ENCODE measurements around the gene BORCS8. TPM values are rescaled to one million over a fixed set of nuclear protein-coding genes. Genes with fewer than 3 reads are reported as not detected.

The BORCS8 gene
- total and polyA plus RNA-seq, 2 of the 13 experiments (the other 11 are each of a cell fraction or from before 2014, with no cell fraction given) = 9.6 to 13.3 TPM

DNA sequence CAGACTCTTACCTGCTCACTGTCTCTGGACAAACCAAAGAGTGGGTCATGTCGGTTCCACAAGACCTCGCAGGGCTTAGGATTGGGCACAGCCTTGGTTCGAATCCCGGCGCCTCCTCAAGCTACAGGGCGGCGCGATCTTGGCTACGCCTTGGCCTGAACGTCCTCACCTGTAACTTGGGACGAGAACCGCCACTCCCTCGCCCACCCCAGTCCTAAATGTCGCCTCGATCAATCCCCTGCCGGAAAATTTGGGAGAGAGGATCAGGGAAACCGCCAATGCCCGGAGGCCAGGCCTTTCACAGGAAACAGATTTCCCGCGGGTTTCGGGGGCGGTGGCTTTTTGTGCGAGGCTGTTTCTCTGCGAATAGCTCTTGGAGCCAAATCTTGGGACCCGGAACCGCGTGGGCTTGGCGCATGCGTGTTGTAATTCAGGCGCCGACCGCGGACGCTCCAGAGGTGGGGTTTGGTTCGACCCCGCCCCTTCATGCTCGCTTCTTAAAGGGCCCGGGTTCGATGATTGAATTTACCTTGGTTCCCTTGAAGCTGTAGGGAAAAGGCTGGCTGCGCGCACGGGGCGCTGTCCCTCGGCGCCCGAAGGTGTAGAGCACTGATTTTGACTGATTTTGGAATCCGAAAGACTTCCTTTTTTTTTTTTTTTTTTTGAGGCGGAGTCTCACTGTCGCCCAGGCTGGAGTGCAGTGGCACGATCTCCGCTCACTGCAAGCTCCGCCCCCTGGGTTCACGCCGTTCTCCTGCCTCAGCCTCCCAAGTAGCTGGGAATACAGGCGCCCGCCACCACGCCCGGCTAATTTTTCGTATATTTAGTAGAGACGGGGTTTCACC lies 11.3 kb upstream of the BORCS8 start, which contains the start of gene NR2C2AP (continued):
- TF ChIP-seq KDM5B (CRISPR knock-in tag; IDR thresholded peaks at IDR 0.05; ENCODE audit: borderline replicate concordance) = peak; percentile 44; the same call in 1 of the 2 replicates
- no peak for TF ChIP-seq ZNF724P (CRISPR knock-in tag; IDR thresholded peaks at IDR 0.05; ENCODE audit: borderline replicate concordance)
- TF ChIP-seq CREB1 (IDR thresholded peaks at IDR 0.05) = no peak
- TF ChIP-seq CREB1 (CRISPR knock-in tag; IDR thresholded peaks at IDR 0.05) = peak; percentile 19; the same call in 1 of the 2 replicates
- TF ChIP-seq NCOA1 (CRISPR knock-in tag; IDR thresholded peaks at IDR 0.05) = no peak
- no peak for TF ChIP-seq ZNF761 (CRISPR knock-in tag; conservative IDR thresholded peaks at IDR 0.05)
- no peak for TF ChIP-seq ZNF567 (CRISPR knock-in tag; IDR thresholded peaks at IDR 0.05; ENCODE audit: borderline replicate concordance)
- 0 out of 2 replicates have a peak, but pooled peaks have one; percentile 24 for TF ChIP-seq ZSCAN21 (CRISPR knock-in tag; IDR thresholded peaks at IDR 0.05; ENCODE audit: borderline replicate concordance)
- no peak for TF ChIP-seq ZNF225 (CRISPR knock-in tag; IDR thresholded peaks at IDR 0.05)
- no peak for TF ChIP-seq ZNF816 (CRISPR knock-in tag; IDR thresholded peaks at IDR 0.05; ENCODE audit: borderline replicate concordance)
- 0 out of 2 replicates have a peak, but pooled peaks have one; percentile 49 for TF ChIP-seq ZFP36L1 (CRISPR knock-in tag; IDR thresholded peaks at IDR 0.05)
- no peak for TF ChIP-seq ZNF326 (CRISPR knock-in tag; IDR thresholded peaks at IDR 0.05; ENCODE audit: borderline replicate concordance)
- no peak for TF ChIP-seq RBM22 (optimal IDR thresholded peaks at IDR 0.05; ENCODE audit: low read length)
- TF ChIP-seq, protein P1, sequence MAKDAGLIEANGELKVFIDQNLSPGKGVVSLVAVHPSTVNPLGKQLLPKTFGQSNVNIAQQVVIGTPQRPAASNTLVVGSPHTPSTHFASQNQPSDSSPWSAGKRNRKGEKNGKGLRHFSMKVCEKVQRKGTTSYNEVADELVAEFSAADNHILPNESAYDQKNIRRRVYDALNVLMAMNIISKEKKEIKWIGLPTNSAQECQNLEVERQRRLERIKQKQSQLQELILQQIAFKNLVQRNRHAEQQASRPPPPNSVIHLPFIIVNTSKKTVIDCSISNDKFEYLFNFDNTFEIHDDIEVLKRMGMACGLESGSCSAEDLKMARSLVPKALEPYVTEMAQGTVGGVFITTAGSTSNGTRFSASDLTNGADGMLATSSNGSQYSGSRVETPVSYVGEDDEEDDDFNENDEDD (CRISPR knock-in tag; IDR thresholded peaks at IDR 0.05; ENCODE audit: borderline replicate concordance) = no peak
- TF ChIP-seq ESRRA (CRISPR knock-in tag; IDR thresholded peaks at IDR 0.05; ENCODE audit: low read depth) = no peak
- TF ChIP-seq SMC3 (IDR thresholded peaks at IDR 0.05; ENCODE audit: low read length) = no peak
- TF ChIP-seq MTF2 (CRISPR knock-in tag; IDR thresholded peaks at IDR 0.05; ENCODE audit: borderline replicate concordance) = no peak
- TF ChIP-seq TARDBP (CRISPR knock-in tag; IDR thresholded peaks at IDR 0.05) = 0 out of 2 replicates have a peak, but pooled peaks have one; percentile 36
- TF ChIP-seq ZNF564 (CRISPR knock-in tag; IDR thresholded peaks at IDR 0.05) = no peak
- TF ChIP-seq ZNF121 (CRISPR knock-in tag; IDR thresholded peaks at IDR 0.05) = no peak
- no peak for TF ChIP-seq KMT2A (CRISPR knock-in tag; IDR thresholded peaks at IDR 0.05)
- TF ChIP-seq, protein P2, sequence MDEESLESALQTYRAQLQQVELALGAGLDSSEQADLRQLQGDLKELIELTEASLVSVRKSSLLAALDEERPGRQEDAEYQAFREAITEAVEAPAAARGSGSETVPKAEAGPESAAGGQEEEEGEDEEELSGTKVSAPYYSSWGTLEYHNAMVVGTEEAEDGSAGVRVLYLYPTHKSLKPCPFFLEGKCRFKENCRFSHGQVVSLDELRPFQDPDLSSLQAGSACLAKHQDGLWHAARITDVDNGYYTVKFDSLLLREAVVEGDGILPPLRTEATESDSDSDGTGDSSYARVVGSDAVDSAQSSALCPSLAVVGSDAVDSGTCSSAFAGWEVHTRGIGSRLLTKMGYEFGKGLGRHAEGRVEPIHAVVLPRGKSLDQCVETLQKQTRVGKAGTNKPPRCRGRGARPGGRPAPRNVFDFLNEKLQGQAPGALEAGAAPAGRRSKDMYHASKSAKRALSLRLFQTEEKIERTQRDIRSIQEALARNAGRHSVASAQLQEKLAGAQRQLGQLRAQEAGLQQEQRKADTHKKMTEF (CRISPR knock-in tag; IDR thresholded peaks at IDR 0.05) = no peak
- TF ChIP-seq AGO2 (optimal IDR thresholded peaks at IDR 0.05; ENCODE audit: low read depth, low read length) = peak; percentile 81
